NCI-H128 (cell line): ENCODE results near the gene PCMT1.
"Not testable (repeated sequence)": the region's sequence is repeated elsewhere in the genome, so short reads cannot be mapped to it uniquely, and the experiment has no call there.

ENCODE experiments used
- DNase-seq: peaks from one replicate; lab custom pipeline; 2025; ENCODE audit not compliant: unreplicated experiment; lab: John Stamatoyannopoulos, UW

The PCMT1 gene

GRCh38 chr6:149749082-149749593 lies 403 bp upstream of the PCMT1 start:
- DNase-seq = not testable (repeated sequence)

- DNase-seq = peak; percentile 64
Measured at GRCh38 chr6:149750136-149750609, 632 bp downstream of the PCMT1 start.

DNA sequence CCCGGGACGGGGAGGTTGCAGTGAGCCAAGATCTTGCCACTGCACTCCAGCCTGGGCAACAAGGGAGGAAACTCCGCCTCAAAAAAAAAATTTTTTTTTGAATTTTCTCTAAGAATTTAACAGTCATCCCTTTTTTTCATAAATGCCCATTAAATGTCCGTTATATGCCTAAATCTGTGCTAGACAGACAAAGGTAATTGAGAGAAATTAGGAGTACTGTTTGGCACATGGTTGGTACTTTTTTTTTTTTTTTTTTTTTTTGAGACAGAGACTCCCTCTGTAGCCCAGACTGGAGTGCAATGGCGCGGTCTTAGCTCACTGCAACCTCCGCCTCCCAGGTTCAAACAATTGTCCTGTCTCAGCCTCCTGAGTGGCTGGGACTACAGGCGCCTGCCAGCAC lies 1.7 kb downstream of the PCMT1 start:
- DNase-seq = no peak

GRCh38 chr6:149751920-149752319 lies 2.4 kb downstream of the PCMT1 start:
- DNase-seq = not testable (repeated sequence)

DNA sequence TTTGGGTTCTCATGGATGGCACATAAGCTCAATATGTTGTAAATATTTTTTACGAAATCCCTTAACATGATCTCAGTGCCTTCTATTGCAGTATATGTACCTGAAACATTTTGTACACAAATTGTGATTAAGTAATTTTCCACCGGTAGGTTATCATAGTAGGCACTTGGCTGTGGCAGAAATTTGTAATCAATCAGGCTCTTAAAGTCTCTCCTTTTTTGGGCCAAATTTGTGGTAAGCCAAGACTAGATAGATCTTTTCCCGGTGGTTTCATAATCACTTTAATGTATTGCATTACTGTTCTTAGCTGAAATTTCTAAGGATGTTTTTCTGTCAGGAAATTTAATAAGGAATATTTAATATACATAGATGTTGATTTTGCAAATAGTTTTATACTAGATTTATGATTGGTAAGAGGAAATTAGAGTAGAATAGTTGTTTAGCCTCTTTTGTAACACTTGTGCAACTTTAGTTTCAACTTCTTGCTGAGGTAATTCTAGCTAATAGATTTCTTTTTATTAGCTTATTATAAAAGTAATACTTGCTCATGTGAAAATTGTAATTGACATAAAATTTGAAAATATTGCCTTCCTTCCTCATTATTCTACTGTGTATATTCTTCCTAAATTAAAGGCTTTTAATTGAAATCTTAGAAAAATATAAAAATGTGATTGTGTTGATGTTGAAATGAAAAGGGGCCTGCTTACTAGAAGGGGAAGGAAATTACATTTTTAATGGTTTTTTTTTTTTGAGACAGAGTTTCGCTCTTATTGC lies 3.2 kb downstream of the PCMT1 start:
- no peak for DNase-seq

GRCh38 chr6:149753374-149753637 lies 3.8 kb downstream of the PCMT1 start:
- not testable (repeated sequence) for DNase-seq

GRCh38 chr6:149754548-149754947 lies 5.0 kb downstream of the PCMT1 start:
- DNase-seq = no peak

- no peak for DNase-seq
Measured at GRCh38 chr6:149755300-149756260, 6.0 kb downstream of the PCMT1 start.

GRCh38 chr6:149756261-149756636 lies 6.7 kb downstream of the PCMT1 start:
- DNase-seq = no peak

DNA sequence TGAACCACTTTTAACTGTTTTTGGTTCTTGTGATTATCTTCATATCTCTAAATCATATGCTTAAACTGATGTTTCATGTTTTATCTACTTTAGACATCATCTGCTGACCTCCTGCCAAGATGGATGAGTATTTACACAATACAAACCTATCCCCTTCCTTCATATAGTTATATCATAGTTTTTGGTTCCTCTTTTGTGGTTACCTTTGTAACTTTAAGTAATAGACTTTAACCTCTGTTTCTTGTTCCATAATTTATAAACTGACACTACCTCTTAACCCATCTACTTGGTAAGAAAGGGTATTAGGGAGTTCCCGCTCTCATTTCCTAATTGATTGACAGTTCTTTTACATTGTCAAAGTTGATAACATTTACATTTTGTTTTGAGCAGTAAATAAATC lies 11.9 kb downstream of the PCMT1 start:
- no peak for DNase-seq

DNA sequence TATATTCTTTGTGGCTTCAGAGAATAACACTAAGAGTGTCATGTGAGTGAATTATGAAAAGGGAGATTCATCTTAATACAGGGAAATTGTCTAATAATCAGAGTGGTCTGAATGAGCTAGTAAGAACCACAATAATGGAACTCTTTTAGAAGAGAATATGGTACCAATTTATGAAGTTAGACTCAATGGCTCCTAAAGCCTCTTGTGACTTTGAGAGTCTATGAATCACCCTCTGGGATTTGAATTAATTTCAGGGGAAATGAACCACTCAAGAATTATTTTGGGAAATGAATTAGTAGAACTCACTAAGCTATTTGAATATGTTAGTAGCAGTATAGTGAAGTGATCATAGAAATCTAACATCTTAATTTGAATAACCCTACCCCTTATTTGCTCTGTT lies 14.3 kb downstream of the PCMT1 start:
- no peak for DNase-seq

- no peak for DNase-seq
Measured at GRCh38 chr6:149766156-149766769, 16.7 kb downstream of the PCMT1 start.

DNA sequence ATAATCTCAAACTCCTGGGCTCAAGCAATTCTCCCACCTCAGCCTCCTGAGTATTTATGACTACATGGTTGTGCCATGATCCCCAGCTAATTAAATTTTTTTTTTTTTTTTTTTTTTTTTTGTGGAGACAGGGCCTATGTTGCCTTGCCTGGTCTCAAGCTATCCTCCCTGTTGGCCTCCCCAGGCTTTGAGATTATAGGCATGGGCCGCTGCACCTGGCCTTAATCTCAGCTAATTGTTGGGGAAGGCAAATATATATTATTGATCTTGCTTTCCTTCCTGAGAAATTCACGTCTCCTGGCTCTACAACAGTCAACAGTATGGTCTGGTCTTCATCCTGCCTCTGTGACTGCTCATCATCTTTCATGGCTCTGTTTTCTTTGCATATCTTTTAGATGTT lies 20.1 kb downstream of the PCMT1 start:
- no peak for DNase-seq

DNA sequence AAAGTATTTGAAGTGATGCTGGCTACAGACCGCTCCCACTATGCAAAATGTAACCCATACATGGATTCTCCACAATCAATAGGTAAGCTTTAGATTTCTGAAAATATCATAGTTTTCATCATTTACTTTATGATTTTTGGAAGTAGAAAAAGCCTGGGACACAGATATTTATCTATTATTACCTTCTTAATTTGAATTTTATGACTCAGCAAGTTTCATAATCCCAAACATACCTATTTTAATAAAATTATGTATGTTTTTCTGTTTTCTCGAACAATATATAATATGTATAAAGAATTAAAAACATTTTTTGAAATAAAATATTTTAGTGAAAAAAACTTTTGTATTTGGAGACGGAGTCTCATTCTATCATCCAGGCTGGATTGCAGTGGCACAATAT lies 21.6 kb downstream of the PCMT1 start:
- DNase-seq = no peak

DNA sequence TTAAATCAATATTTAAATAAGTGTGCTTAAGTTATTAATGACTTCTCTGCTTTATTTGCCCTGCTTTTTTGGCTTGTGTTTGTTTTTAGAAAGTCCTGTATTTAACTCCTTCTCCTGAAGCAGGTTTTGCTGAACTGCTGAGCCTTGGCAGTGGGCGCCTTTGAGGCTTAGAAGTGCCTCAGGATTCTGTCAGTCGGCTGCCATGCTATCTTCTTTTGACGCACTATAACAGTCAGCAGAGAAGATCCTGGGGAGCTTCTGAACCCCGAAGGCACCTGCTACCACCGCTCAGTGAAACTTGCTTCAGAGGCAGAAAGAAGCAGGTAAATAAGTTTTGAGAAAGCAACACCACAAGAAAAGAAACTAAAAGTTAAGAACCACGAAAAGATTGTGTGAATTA lies 22.4 kb downstream of the PCMT1 start:
- DNase-seq = no peak

DNA sequence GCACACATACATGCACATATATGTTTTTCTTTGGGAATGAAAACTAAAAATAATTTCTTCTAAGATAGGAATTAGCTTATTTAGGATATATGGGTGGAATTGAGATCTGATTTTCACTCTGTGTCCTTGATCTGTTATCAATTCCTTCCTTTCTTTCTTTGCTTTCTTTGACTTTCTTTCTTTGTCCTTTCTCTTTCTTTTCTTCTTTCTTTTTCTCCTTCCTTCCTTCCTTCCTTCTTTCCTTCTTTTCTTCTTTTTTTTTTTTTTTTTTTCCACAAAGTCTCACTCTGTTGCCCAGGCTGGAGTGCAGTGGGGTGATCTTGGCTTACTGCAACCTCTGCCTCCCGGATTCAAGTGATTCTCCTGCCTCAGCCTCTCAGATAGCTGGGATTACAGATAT lies 28.1 kb downstream of the PCMT1 start:
- no peak for DNase-seq

- no peak for DNase-seq
Measured at GRCh38 chr6:149779644-149779963, 30.1 kb downstream of the PCMT1 start.

DNA sequence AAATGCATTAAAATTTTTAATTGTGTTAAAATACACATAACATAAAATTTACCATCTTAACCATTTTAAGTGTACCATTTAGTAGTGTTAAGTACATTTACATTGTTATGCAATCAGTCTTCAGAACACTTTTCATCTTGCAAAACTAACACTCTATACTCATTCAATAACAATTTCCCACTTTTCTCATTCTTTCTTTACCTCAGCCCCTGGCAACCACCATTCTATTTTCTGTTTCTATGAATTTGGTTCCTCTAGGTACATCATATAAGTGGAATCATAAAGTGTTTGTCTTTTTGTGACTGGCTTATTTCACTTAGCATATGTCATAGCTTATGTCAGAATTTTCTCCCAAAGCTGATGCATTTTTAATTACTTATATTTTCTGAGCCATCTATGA lies 32.2 kb downstream of the PCMT1 start:
- DNase-seq = no peak

DNA sequence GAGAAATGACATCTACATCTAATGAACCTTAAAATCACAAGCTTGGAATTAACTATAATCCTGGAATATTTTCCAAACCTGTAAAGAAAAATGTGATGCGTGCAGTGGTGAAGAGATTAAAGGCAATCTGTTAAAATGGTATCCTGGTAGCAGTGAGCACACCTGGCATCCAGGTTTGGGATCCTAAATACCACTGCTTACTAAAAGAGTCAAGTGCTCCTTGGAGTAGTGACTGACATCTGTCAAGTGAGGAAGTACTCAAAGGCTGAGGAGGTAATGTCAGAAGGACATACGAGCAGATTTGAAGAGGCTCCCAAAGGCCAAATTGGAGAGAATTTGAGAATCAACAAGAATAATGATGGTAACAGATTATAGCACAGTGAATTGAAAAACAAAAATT lies 32.8 kb downstream of the PCMT1 start:
- DNase-seq = no peak

DNA sequence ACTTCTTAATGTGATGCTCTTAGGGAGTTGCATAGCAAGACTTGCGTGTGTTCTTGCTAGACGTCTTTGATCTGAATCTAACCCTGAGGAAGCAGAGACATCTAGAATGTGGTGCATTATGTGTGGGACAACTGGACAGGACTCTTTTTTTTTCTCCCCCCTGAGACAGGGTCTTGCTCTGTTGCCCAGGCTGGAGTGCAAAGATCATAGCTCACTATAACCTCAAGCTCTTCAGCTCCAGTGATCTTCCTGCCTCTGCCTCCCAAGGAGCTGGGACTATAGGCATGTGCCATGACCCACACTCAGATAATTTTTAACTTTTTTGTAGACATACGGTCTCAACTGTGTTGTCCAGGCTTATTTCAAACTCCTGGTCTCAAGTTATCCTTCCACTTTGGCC lies 34.0 kb downstream of the PCMT1 start:
- no peak for DNase-seq

DNA sequence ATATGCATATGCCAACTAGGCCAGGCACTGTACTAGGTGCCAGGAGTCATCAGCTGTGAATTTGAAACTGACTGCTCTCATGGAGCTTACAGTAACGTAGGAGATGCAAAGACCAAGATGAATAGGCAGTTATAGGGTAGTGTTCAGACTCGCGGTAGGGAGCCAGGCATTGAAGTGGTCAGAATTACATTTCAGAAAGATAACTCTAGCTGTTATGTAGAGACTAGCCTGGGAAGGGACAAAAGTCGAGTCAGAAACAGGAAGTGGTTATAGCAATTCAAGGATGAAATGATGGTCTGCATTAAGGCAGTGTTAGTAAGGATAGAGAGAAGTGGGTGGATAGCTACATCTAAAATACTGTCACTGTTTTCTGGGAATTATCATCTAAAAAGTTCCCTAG lies 56.6 kb downstream of the PCMT1 start:
- no peak for DNase-seq

- no peak for DNase-seq
Measured at GRCh38 chr6:149809798-149810197, 60.3 kb downstream of the PCMT1 start.
